HCT116 (cell line): ENCODE results near the gene LCN6. TPM values are rescaled to one million over a fixed set of nuclear protein-coding genes. Genes with fewer than 3 reads are reported as not detected.

Source experiments
- ATAC-seq: fragments of 200-7000 bp; cut with Tn5 transposase; 2 replicates; pipeline ENCODE4 v1.9.1; 2020; ENCODE audit warnings: mild to moderate bottlenecking, moderate library complexity
- BruUV-seq: library from RNA; stranded (reverse); fragments of 400-500 nt; replicated peaks from 2 replicates; lab custom pipeline; 2021; lab: Mats Ljungman, UMichigan
- CTCF ChIA-PET: fragments of 300-600 bp; sonication (Branson Sonifier 250); formaldehyde crosslinking; loops from one replicate; lab custom pipeline; 2021; ENCODE audit warnings: antibody characterized with exemption; lab: Charles Lee
- POLR2A ChIA-PET: fragments of 300-600, 350-600 bp; sonication (Branson Sonifier 250); formaldehyde crosslinking; loops from one replicate; lab custom pipeline; 2021; ENCODE audit warnings: antibody characterized with exemption; lab: Charles Lee
- RAD21 ChIA-PET, 2 experiments: fragments of 300-600 bp; sonication (Branson Sonifier 250); formaldehyde crosslinking; loops; one replicate each; lab custom pipeline; 2023; ENCODE audit warnings: low total read pairs in 2 of 2; ENCODE audit not compliant: uncharacterized antibody in 2 of 2, unreplicated experiment in 2 of 2, low non-redundant PET in 1 of 2; lab: Charles Lee
- DNase-seq: peaks from one replicate; pipeline ENCODE4 v3.0.0-alpha.2; 2010; ENCODE audit warnings: low read depth, low spot score
- H2AFZ ChIP-seq: fragments of 200-600 bp; shearing (Covaris generic), sonication (generic); 2 replicates; pipeline ENCODE4 v1.6.1; 2017; ENCODE audit warnings: low read depth, mixed run types, mixed read lengths, antibody characterized with exemption, low read length; ENCODE audit not compliant: poor library complexity, severe bottlenecking
- H3K27ac ChIP-seq: 2 replicates; pipeline ENCODE4 v1.5.1; 2012; ENCODE audit warnings: low read depth, low read length
- H3K27me3 ChIP-seq: fragments of 200-600 bp; sonication (generic); 2 replicates; pipeline ENCODE4 v1.6.1; 2016; ENCODE audit warnings: mixed run types, low read length, mixed read lengths; ENCODE audit not compliant: insufficient read depth
- H3K36me3 ChIP-seq, 2 experiments: fragments of 200-500 bp in 1 of 2; fragments of 200-600 bp in 1 of 2; sonication (Bioruptor generic) in 1 of 2; sonication (generic) in 1 of 2; 2 replicates each; pipeline versions ENCODE4 v1.5.1 to v1.6.1; 2014 to 2016; ENCODE audit warnings: low read length in 2 of 2, inconsistent platforms in 1 of 2, mixed read lengths in 1 of 2, mixed run types in 1 of 2; ENCODE audit not compliant: insufficient read depth in 2 of 2, control insufficient read depth in 1 of 2
- H3K4me1 ChIP-seq, 2 experiments: fragments of 200-600 bp in 1 of 2; sonication (generic) in 1 of 2; 2 replicates each; pipeline versions ENCODE4 v1.5.1 to v1.6.1; 2012 to 2017; ENCODE audit warnings: low read length in 2 of 2, inconsistent platforms in 1 of 2, mild to moderate bottlenecking in 1 of 2, mixed read lengths in 1 of 2, mixed run types in 1 of 2, moderate library complexity in 1 of 2; ENCODE audit not compliant: insufficient read depth in 2 of 2, control insufficient read depth in 1 of 2
- H3K4me2 ChIP-seq: fragments of 200-600 bp; sonication (generic); 2 replicates; pipeline ENCODE4 v1.6.1; 2017; ENCODE audit warnings: mixed run types, low read length, mixed read lengths
- H3K4me3 ChIP-seq, 2 experiments: fragments of 200-600 bp in 1 of 2; sonication (generic) in 1 of 2; replicated peaks in 1 of 2; 2 replicates each; pipeline ENCODE4 v1.5.1; 2011 to 2016; ENCODE audit warnings: low read length in 2 of 2, control low read depth in 1 of 2, low read depth in 1 of 2, mild to moderate bottlenecking in 1 of 2, mixed read lengths in 1 of 2, mixed run types in 1 of 2
- H3K79me2 ChIP-seq: fragments of 200-600 bp; sonication (generic); 2 replicates; pipeline ENCODE4 v1.6.1; 2017; ENCODE audit warnings: mild to moderate bottlenecking, mixed run types, low read length, moderate library complexity, mixed read lengths; ENCODE audit not compliant: insufficient read depth
- H3K9ac ChIP-seq: fragments of 200-600 bp; sonication (generic); 2 replicates; pipeline ENCODE4 v1.6.1; 2016; ENCODE audit warnings: low read length, mixed read lengths
- H3K9me2 ChIP-seq: fragments of 200-600 bp; sonication (generic), shearing (Covaris generic); 2 replicates; pipeline ENCODE4 v1.6.1; 2017; ENCODE audit warnings: mixed run types, mild to moderate bottlenecking, moderate library complexity; ENCODE audit not compliant: insufficient read depth
- H3K9me3 ChIP-seq, 2 experiments: fragments of 200-500 bp in 1 of 2; fragments of 200-600 bp in 1 of 2; sonication (Bioruptor generic) in 1 of 2; sonication (generic) in 1 of 2; 2 replicates each; pipeline ENCODE4 v1.6.1; 2014 to 2017; ENCODE audit warnings: low read length in 2 of 2, mixed read lengths in 2 of 2, inconsistent platforms in 1 of 2, low read depth in 1 of 2, mild to moderate bottlenecking in 1 of 2, mixed run types in 1 of 2, moderate library complexity in 1 of 2; ENCODE audit not compliant: control insufficient read depth in 1 of 2, insufficient read depth in 1 of 2
- H4K20me1 ChIP-seq: fragments of 200-600 bp; sonication (generic), shearing (Covaris generic); 2 replicates; pipeline ENCODE4 v1.6.1; 2017; ENCODE audit warnings: mixed run types, mild to moderate bottlenecking, moderate library complexity; ENCODE audit not compliant: insufficient read depth
- ATF3 ChIP-seq: IDR thresholded peaks from 2 replicates; pipeline ENCODE4 v1.6.1; 2012
- CEBPB ChIP-seq: IDR thresholded peaks from 2 replicates; pipeline ENCODE4 v1.6.1; 2012; ENCODE audit warnings: low read depth
- EZH2phosphoT487 ChIP-seq: fragments of 200-600 bp; IDR thresholded peaks from 2 replicates; pipeline ENCODE4 v1.6.1; 2018; ENCODE audit warnings: antibody characterized with exemption, borderline replicate concordance
- MAX ChIP-seq: IDR thresholded peaks from 2 replicates; pipeline ENCODE4 v1.6.1; 2012
- SIN3A ChIP-seq: IDR thresholded peaks from 2 replicates; pipeline ENCODE4 v1.6.1; 2012; ENCODE audit warnings: low read depth
- TCF7L2 ChIP-seq: IDR thresholded peaks from 2 replicates; pipeline ENCODE4 v1.7.0; 2011; ENCODE audit warnings: borderline replicate concordance, inconsistent platforms; ENCODE audit not compliant: insufficient read depth, insufficient read length; ENCODE audit errors: extremely low read depth
- YY1 ChIP-seq: IDR thresholded peaks from 2 replicates; pipeline ENCODE4 v1.6.1; 2011; ENCODE audit warnings: low read length, low read depth, moderate library complexity, mild to moderate bottlenecking; ENCODE audit not compliant: insufficient replicate concordance; ENCODE audit errors: extremely low read depth
- ZBTB33 ChIP-seq: IDR thresholded peaks from 2 replicates; pipeline ENCODE4 v1.6.1; 2011; ENCODE audit warnings: mild to moderate bottlenecking, low read length, moderate library complexity; ENCODE audit not compliant: insufficient replicate concordance; ENCODE audit errors: extremely low read depth
- intact Hi-C: fragments of 100-400 bp; cut with micrococcal nuclease; formaldehyde crosslinking; loops from 2 replicates; pipeline ENCODE4 v1.10.0; 2022
- total RNA-seq: library from RNA; stranded (reverse); gene quantifications from one replicate; pipeline ENCODE4 v1.2.1, GENCODE V29; 2021; ENCODE audit not compliant: unreplicated experiment

The LCN6 gene
- total RNA-seq, 1 experiment from 2014 or later: not detected

GRCh38 chr9:136744773-136745172 lies 3.6 kb downstream of the LCN6 start (continued):
- TF ChIP-seq YY1 (no peak), ZBTB33 (no peak), ATF3 (no peak), SIN3A (no peak)

- ATAC-seq: no peak
- BruUV-seq: no TSS peak
- no peak overlapping the region for H3K4me3 ChIP-seq
- DNase-seq: no peak
- no peaks in the 10 kb centered on the region for H3K9me2 ChIP-seq
- ChIA-PET CTCF (no interaction called here), RAD21 (interaction anchor here in 1 of 2 experiments (0.6 kb wide), 1 partner anchor 45 kb away, joined by 4 read pairs; no protein-coding TSS in a partner anchor), POLR2A (no interaction called here)
- no peaks in the 10 kb centered on the region for H3K36me3 ChIP-seq
- H3K4me2 ChIP-seq: no peak overlapping the region
- TF ChIP-seq YY1: no peak
- TF ChIP-seq EZH2phosphoT487: no peak
- TF ChIP-seq MAX: no peak
- no peak for TF ChIP-seq CEBPB
- TF ChIP-seq SIN3A: no peak
- no peak for TF ChIP-seq TCF7L2
- H3K4me1 ChIP-seq: no peaks in the 10 kb centered on the region
- H3K9me3 ChIP-seq: no peaks in the 10 kb centered on the region
- H3K27ac ChIP-seq: no peak overlapping the region
- no peak overlapping the region for H3K9ac ChIP-seq
- no peaks in the 10 kb centered on the region for H3K79me2 ChIP-seq
- no peaks in the 10 kb centered on the region for H4K20me1 ChIP-seq
- no peaks in the 10 kb centered on the region for H3K27me3 ChIP-seq
- no peak overlapping the region for H2AFZ ChIP-seq
- intact Hi-C loops: no loop called here
Measured at GRCh38 chr9:136743639-136744211, 4.6 kb downstream of the LCN6 start.
